ENCODE data around the gene ATP5MC2.
"Not testable (repeated sequence)": the region's sequence is repeated elsewhere in the genome, so short reads cannot be mapped to it uniquely, and the experiment has no call there.

The ATP5MC2 gene

GRCh38 chr12:53636641-53637040 lies 39.2 kb downstream of the ATP5MC2 start:
- H3K9me3 ChIP-seq (ENCODE audit: control insufficient read depth in 2 of 2, low read length in 2 of 2) = no peaks in the 10 kb centered on the region
- no peak overlapping the region for H3K27ac ChIP-seq (ENCODE audit: low read depth in 2 of 2, low read length in 2 of 2)
- H3K36me3 ChIP-seq (ENCODE audit: control insufficient read depth in 2 of 2, insufficient read depth in 2 of 2, low read length in 2 of 2) = no peaks in the 10 kb centered on the region
- H3K4me3 ChIP-seq (ENCODE audit: low read length in 2 of 2) = no peak overlapping the region
- no peaks in the 10 kb centered on the region for H3K4me1 ChIP-seq (ENCODE audit: control insufficient read depth in 2 of 2, insufficient read depth in 2 of 2, low read length in 2 of 2)
- no peaks in the 10 kb centered on the region for H3K27me3 ChIP-seq (ENCODE audit: control insufficient read depth in 2 of 2, insufficient read depth in 2 of 2, low read length in 2 of 2)
- H3K9ac ChIP-seq (ENCODE audit: low read depth in 1 of 2, low read length in 2 of 2) = no peak overlapping the region

GRCh38 chr12:53635708-53636107 lies 40.2 kb downstream of the ATP5MC2 start:
- not testable (repeated sequence) for H3K4me1 ChIP-seq (ENCODE audit: control insufficient read depth in 2 of 2, insufficient read depth in 2 of 2, low read length in 2 of 2); H3K9ac ChIP-seq (ENCODE audit: low read depth in 1 of 2, low read length in 2 of 2); H3K36me3 ChIP-seq (ENCODE audit: control insufficient read depth in 2 of 2, insufficient read depth in 2 of 2, low read length in 2 of 2); H3K9me3 ChIP-seq (ENCODE audit: control insufficient read depth in 2 of 2, low read length in 2 of 2); H3K27me3 ChIP-seq (ENCODE audit: control insufficient read depth in 2 of 2, insufficient read depth in 2 of 2, low read length in 2 of 2); H3K4me3 ChIP-seq (ENCODE audit: low read length in 2 of 2); H3K27ac ChIP-seq (ENCODE audit: low read depth in 2 of 2, low read length in 2 of 2)

- Histone ChIP-seq H3K9ac (ENCODE audit: low read depth in 1 of 2, low read length in 2 of 2) (no peak overlapping the region), H3K4me1 (ENCODE audit: control insufficient read depth in 2 of 2, insufficient read depth in 2 of 2, low read length in 2 of 2) (peaks cover 0 to 6% of the 10 kb centered on the region in 2 donors), H3K27ac (ENCODE audit: low read depth in 2 of 2, low read length in 2 of 2) (no peak overlapping the region), H3K36me3 (ENCODE audit: control insufficient read depth in 2 of 2, insufficient read depth in 2 of 2, low read length in 2 of 2) (no peaks in the 10 kb centered on the region), H3K9me3 (ENCODE audit: control insufficient read depth in 2 of 2, low read length in 2 of 2) (no peaks in the 10 kb centered on the region), H3K27me3 (ENCODE audit: control insufficient read depth in 2 of 2, insufficient read depth in 2 of 2, low read length in 2 of 2) (no peaks in the 10 kb centered on the region), H3K4me3 (ENCODE audit: low read length in 2 of 2) (no peak overlapping the region)
These were observed 44.2 kb downstream of the ATP5MC2 start for GRCh38 chr12:53631721-53632120.

GRCh38 chr12:53627919-53628318 lies 48.0 kb downstream of the ATP5MC2 start:
- no peaks in the 10 kb centered on the region for H3K36me3 ChIP-seq (ENCODE audit: control insufficient read depth in 2 of 2, insufficient read depth in 2 of 2, low read length in 2 of 2)
- H3K9ac ChIP-seq (ENCODE audit: low read depth in 1 of 2, low read length in 2 of 2) = no peak overlapping the region
- H3K9me3 ChIP-seq (ENCODE audit: control insufficient read depth in 2 of 2, low read length in 2 of 2) = no peaks in the 10 kb centered on the region
- H3K27ac ChIP-seq (ENCODE audit: low read depth in 2 of 2, low read length in 2 of 2) = no peak overlapping the region
- H3K4me1 ChIP-seq (ENCODE audit: control insufficient read depth in 2 of 2, insufficient read depth in 2 of 2, low read length in 2 of 2) = peaks cover 20 to 33% of the 10 kb centered on the region in 2 donors
- no peak overlapping the region for H3K4me3 ChIP-seq (ENCODE audit: low read length in 2 of 2)
- no peaks in the 10 kb centered on the region for H3K27me3 ChIP-seq (ENCODE audit: control insufficient read depth in 2 of 2, insufficient read depth in 2 of 2, low read length in 2 of 2)

GRCh38 chr12:53626702-53627169 lies 49.1 kb downstream of the ATP5MC2 start:
- H3K27ac ChIP-seq (ENCODE audit: low read depth in 2 of 2, low read length in 2 of 2) = peak overlapping the region; percentile 90 to 93
- peaks cover 20 to 33% of the 10 kb centered on the region in 2 donors for H3K4me1 ChIP-seq (ENCODE audit: control insufficient read depth in 2 of 2, insufficient read depth in 2 of 2, low read length in 2 of 2)
- H3K9me3 ChIP-seq (ENCODE audit: control insufficient read depth in 2 of 2, low read length in 2 of 2) = no peaks in the 10 kb centered on the region
- H3K36me3 ChIP-seq (ENCODE audit: control insufficient read depth in 2 of 2, insufficient read depth in 2 of 2, low read length in 2 of 2) = no peaks in the 10 kb centered on the region
- H3K27me3 ChIP-seq (ENCODE audit: control insufficient read depth in 2 of 2, insufficient read depth in 2 of 2, low read length in 2 of 2) = no peaks in the 10 kb centered on the region
- peak overlapping the region in 1 of 2 donors; percentile 77 for H3K9ac ChIP-seq (ENCODE audit: low read depth in 1 of 2, low read length in 2 of 2)
- H3K4me3 ChIP-seq (ENCODE audit: low read length in 2 of 2) = peak overlapping the region; percentile 85 to 90

- no peaks in the 10 kb centered on the region for H3K27me3 ChIP-seq (ENCODE audit: control insufficient read depth in 2 of 2, insufficient read depth in 2 of 2, low read length in 2 of 2)
- H3K4me1 ChIP-seq (ENCODE audit: control insufficient read depth in 2 of 2, insufficient read depth in 2 of 2, low read length in 2 of 2) = peaks cover 20 to 33% of the 10 kb centered on the region in 2 donors
- H3K36me3 ChIP-seq (ENCODE audit: control insufficient read depth in 2 of 2, insufficient read depth in 2 of 2, low read length in 2 of 2) = no peaks in the 10 kb centered on the region
- H3K9ac ChIP-seq (ENCODE audit: low read depth in 1 of 2, low read length in 2 of 2) = peak within 1 kb of the TSS; percentile 77 to 86
- H3K27ac ChIP-seq (ENCODE audit: low read depth in 2 of 2, low read length in 2 of 2) = peak within 1 kb of the TSS; percentile 90 to 93
- no peaks in the 10 kb centered on the region for H3K9me3 ChIP-seq (ENCODE audit: control insufficient read depth in 2 of 2, low read length in 2 of 2)
- H3K4me3 ChIP-seq (ENCODE audit: low read length in 2 of 2) = peak within 1 kb of the TSS; percentile 85 to 90
These were observed 49.8 kb downstream of the ATP5MC2 start, which contains the start of gene ATF7 for GRCh38 chr12:53625946-53626701. Gene ATF7 (minus strand): TSS chr12:53626382. CDS start chr12:53601000, 25,382 bp downstream.

- Histone ChIP-seq H3K9me3 (ENCODE audit: control insufficient read depth in 2 of 2, low read length in 2 of 2) (no peaks in the 10 kb centered on the region), H3K4me1 (ENCODE audit: control insufficient read depth in 2 of 2, insufficient read depth in 2 of 2, low read length in 2 of 2) (peaks cover 20 to 33% of the 10 kb centered on the region in 2 donors), H3K27me3 (ENCODE audit: control insufficient read depth in 2 of 2, insufficient read depth in 2 of 2, low read length in 2 of 2) (no peaks in the 10 kb centered on the region), H3K36me3 (ENCODE audit: control insufficient read depth in 2 of 2, insufficient read depth in 2 of 2, low read length in 2 of 2) (no peaks in the 10 kb centered on the region), H3K27ac (ENCODE audit: low read depth in 2 of 2, low read length in 2 of 2) (peak overlapping the region; percentile 90 to 93), H3K4me3 (ENCODE audit: low read length in 2 of 2) (peak overlapping the region; percentile 85 to 90), H3K9ac (ENCODE audit: low read depth in 1 of 2, low read length in 2 of 2) (peak overlapping the region; percentile 77 to 86)
These were observed 50.4 kb downstream of the ATP5MC2 start for GRCh38 chr12:53625373-53625945.

GRCh38 chr12:53624956-53625355 lies 50.9 kb downstream of the ATP5MC2 start:
- H3K9ac ChIP-seq (ENCODE audit: low read depth in 1 of 2, low read length in 2 of 2) = peak overlapping the region; percentile 77 to 86
- H3K36me3 ChIP-seq (ENCODE audit: control insufficient read depth in 2 of 2, insufficient read depth in 2 of 2, low read length in 2 of 2) = no peaks in the 10 kb centered on the region
- H3K27ac ChIP-seq (ENCODE audit: low read depth in 2 of 2, low read length in 2 of 2) = peak overlapping the region; percentile 90 to 93
- no peaks in the 10 kb centered on the region for H3K27me3 ChIP-seq (ENCODE audit: control insufficient read depth in 2 of 2, insufficient read depth in 2 of 2, low read length in 2 of 2)
- peaks cover 20 to 33% of the 10 kb centered on the region in 2 donors for H3K4me1 ChIP-seq (ENCODE audit: control insufficient read depth in 2 of 2, insufficient read depth in 2 of 2, low read length in 2 of 2)
- no peaks in the 10 kb centered on the region for H3K9me3 ChIP-seq (ENCODE audit: control insufficient read depth in 2 of 2, low read length in 2 of 2)
- peak overlapping the region; percentile 85 to 90 for H3K4me3 ChIP-seq (ENCODE audit: low read length in 2 of 2)

GRCh38 chr12:53624458-53624857 lies 51.4 kb downstream of the ATP5MC2 start:
- Histone ChIP-seq H3K9me3 (ENCODE audit: control insufficient read depth in 2 of 2, low read length in 2 of 2) (no peaks in the 10 kb centered on the region), H3K9ac (ENCODE audit: low read depth in 1 of 2, low read length in 2 of 2) (peak overlapping the region in 1 of 2 donors; percentile 77), H3K4me3 (ENCODE audit: low read length in 2 of 2) (peak overlapping the region; percentile 85 to 90), H3K27me3 (ENCODE audit: control insufficient read depth in 2 of 2, insufficient read depth in 2 of 2, low read length in 2 of 2) (no peaks in the 10 kb centered on the region), H3K4me1 (ENCODE audit: control insufficient read depth in 2 of 2, insufficient read depth in 2 of 2, low read length in 2 of 2) (peaks cover 20 to 33% of the 10 kb centered on the region in 2 donors), H3K27ac (ENCODE audit: low read depth in 2 of 2, low read length in 2 of 2) (peak overlapping the region; percentile 66 to 93), H3K36me3 (ENCODE audit: control insufficient read depth in 2 of 2, insufficient read depth in 2 of 2, low read length in 2 of 2) (no peaks in the 10 kb centered on the region)
